HG03521 (cell line): Measurements from ENCODE around the gene ZNF219.

Experiments used
- ATAC-seq: cut with Tn5 transposase; IDR thresholded peaks from one replicate; pipeline ENCODE4 v1.9.1; 2021; ENCODE audit warnings: mild to moderate bottlenecking, moderate library complexity; ENCODE audit not compliant: unreplicated experiment

ZNF219 gene

DNA sequence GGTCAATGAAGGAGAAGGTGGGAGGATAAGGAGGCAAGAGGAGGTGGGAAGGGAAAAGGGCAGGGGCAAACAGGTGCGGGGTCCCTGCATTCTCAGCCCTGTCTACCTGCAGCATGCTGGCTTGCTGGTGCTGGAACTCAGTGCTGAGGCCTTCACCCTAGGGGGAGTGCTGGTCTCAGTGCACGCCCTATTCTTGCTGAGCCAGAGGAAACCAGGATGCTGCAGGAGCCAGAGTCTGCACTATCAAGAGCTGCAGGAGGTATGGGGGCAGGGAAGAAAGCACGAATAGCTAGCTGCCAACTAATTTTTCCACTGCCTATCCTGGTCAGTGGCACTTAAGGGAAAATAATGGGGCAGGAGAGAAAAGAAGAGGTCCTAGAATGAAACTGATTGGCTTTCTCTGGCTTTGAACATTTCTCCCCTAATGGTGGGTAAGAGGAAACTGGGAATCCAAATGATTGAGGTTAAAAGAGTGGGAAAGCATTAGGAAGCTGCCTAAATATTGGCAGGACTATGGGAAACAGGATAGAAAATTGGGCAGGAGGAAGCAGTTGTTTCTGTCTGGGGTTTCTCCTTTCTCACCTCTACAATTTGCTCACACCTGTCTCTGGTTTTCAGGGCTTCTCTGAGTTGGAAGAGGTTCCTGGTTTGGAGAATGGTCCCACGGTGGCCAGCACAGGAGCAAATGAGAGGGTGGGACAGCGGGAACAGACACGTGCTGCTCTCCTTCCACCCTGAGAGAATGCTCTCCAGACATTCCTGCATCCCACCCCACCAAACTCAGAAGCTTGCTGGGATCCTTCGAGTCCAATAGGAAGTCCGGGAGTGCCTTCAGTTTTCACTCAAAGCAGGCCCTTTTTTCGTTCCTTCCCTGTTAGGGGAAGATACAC, 4.3 kb upstream of the ZNF219 start:
- no peak for ATAC-seq

DNA sequence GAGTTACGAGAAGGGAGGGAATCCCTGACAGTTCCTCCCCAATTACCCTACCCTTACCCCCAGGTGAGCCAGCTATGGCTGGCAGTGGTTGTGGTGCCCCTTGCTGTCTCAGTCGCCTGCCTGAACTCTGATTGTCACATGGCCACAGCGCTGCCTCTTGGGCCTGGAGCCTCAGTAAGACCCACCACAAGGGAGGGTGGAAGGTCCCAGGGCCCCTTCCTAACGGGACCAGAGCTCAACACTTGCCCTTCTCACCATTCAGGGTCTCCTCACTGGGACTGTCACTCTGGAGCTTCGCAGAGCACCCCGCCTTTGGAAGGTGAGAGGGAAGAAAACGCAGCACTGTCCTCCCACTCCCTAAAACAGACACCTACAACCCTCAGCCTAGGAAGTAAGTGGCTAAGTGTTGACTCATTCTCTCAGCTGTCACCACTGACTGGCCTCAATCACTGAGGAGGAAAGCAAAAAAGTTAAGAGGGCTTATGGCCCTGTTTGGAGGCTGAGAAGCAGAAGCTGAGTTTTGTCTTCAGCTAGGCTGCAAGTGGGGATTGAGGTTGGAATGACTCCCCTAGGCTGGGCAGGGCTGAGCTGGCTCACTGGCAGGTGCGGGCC, 3.5 kb upstream of the ZNF219 start:
- ATAC-seq: no peak

DNA sequence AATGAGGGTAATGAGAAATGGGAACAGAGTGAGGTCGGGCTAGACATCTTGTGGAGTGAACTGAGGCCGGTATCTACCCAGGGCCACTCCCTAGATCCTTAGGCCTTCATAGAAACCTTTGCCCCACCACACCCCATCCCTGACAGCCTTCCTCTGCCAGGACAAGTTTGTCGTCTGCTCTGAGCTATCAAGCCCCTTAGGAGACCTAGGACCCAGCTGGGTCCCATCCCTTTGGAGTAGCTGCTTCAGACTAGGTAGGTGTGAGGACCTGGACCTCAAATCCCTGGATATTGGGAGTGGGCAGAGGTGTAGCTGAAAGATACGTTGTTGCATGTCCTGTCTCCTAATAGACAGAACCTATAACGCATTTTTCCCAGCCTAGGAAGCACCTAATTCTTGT, 2.5 kb upstream of the ZNF219 start, which contains the start of gene TMEM253:
TMEM253 (plus strand) TSS at position 136 of the 400 bp plus-strand sequence. CDS start 278 bp downstream, outside the sequence.
- ATAC-seq: no peak

- no peak for ATAC-seq
These were observed 1.1 kb upstream of the ZNF219 start for GRCh38 chr14:21099596-21099985.

DNA sequence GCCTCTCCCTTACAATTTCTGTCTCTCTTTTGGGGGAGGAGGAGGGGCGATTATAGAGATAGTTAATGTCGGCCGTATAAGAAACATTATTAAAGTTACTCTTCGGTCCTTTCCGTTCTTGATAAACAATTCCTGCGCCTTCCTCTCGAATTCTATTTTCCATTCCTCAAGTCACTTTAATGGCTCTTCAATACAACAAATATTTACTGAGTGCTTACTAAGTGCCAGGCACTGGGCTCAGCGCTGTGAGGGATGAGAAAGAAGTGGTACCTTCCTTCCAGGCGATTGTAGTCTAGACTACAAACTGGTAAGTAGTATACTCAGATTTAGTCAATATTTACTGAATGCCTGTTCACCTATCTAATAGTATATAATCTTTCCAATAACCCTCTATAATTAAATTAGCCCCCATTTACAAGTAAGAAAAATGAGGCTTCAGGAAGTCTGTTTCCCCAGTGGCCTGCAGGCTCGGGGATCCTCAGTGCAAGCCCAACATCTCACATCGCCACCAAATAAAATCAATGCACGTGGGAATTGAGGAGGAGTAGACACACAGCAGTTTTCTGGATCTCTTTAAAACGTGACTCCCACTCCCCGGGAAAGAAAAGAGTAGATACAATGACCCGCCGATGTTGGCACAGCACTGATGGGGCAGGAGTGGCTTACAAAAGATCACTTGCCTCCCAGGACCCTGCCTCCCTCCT, 589 bp upstream of the ZNF219 start:
- ATAC-seq: no peak

DNA sequence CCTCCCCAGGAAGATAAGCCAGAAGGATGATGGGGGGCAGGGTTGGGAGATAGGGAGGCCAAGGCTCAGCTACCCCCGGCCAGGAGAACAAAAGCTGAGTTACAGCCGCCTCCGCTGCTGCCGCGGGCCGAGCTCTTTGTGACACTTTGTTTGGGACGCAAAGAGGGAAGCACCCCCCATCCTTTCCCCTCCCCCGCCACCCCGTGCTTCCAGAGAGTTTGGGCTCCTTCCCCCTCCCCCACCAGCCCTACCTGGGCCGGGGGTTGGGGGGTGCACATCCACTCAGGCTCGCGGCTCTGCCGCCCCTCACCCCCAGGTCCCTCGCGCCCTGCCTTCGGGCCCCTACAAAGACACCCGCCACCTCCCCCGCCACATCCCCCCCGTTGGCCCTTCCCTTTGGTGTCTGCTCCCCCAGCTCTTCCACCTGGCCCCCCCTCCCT, 799 bp downstream of the ZNF219 start:
- ATAC-seq: no peak

- ATAC-seq: no peak
These were observed 1.3 kb downstream of the ZNF219 start for GRCh38 chr14:21096978-21097635.

GRCh38 chr14:21096438-21096837, 2.0 kb downstream of the ZNF219 start:
- ATAC-seq: no peak

DNA sequence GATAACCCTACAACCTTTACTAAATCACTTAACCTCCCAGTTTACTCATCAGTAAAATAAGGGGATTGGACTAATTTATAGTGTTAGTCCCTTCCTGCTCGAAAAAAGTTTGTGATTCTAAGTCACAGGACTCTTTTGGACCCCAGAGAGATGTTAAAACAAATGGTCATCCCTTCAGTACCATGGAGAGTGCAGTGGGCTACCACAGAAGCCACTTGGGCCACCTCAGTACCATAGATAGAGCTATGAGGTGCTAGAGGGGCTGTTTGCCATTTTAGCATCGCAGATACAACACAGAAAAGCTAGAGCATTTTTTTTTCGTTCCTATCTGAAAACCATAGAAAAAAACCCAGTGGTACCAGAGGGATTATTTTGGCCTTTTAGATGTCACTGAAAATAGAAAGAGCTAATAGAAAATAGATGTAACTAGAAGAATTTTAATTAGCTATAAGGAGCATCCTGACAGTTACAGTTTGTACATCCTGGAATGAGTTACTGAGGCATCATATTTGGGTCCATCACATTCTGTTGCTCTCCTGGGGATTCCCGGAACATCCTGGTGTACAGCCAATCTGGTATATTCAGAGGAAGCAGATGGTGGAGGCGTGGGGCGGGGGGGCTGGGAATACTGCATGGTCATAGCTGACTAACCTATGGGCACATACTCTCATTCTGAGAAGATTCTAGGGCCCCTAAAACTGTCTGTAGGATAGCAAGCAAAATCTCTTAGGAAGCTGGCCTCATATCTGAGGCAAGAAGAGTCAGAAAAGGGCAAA, 2.8 kb downstream of the ZNF219 start:
- no peak for ATAC-seq

DNA sequence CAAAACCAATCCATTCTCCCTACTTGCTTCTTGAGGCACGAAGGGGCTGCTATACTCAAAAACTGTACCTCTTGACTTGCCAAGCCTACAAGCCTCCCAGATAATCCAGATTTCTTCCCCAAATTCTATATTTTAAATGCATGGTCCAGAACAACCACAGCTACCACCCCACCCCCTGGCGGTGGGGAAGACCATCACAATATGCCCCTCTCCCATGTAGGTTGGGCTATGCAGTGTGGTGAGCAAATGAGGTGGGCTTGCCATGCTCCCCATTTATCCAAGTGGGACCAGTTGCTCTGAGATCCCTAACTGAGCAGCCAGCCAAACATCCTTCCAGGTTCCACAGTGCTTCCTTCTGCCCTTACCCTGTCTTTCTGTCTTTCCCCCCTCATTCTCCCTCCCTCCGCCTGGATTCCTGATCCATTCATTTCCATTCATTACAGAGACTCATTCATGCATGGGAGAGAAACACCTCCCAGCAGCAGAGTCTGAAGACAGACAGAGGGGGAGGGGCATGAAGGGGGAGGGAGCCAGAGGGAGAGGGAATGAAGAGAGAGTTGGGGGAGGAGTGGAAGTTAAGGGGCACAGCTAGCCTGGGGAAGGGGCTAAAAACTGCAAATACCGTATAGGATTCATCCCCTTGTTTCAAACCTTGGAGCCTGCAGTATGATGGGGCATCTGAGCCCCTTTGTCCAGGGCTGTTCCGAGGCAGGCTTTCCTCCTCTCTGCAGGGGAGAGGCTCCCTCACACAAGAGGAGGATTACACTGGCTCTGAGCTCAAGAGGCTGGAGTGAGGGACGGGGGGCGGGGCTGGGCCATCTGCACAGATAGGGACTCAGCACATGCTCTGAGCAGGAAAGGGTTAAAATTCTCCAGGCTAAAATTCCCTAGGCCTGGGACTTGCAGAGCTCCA, 4.4 kb downstream of the ZNF219 start:
- ATAC-seq: no peak

GRCh38 chr14:21093018-21093417, 5.4 kb downstream of the ZNF219 start:
- no peak for ATAC-seq

DNA sequence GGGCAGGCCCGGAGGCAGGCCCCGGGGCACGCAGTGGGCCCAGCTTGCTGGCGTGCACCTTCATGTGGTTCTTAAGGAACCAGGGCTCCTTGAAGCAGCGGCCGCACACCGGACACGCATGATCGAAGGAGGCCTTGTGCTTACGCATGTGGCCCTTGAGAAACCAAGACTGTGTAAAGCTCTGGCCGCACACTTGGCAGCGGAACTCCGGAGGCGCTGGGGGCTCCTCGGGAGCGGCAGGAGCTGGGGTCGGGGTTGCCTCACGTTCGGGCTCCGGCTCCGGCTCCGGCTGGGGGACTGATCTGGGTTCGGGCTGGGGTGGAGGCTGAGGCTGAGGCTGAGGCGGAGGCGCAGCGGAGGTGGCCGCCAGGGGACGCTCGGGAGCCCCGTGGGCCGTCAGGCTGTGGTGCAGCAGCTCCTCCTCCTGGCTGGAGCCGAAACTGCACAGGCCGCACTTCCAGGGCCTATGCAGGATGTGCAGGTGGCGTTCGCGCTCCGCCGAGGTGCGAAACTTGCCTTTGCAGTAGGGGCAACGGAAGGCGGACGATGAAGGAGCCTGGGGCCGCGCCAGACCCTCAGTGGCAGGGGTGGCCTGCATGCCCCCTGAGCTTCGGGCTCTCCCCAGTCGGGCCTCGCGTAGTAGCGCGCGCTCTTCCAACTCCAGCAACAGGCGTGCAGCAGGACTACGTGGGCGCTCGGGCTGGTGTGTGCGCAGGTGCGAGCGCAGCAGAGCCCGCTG, 6.0 kb downstream of the ZNF219 start:
- ATAC-seq: peak; percentile 73

DNA sequence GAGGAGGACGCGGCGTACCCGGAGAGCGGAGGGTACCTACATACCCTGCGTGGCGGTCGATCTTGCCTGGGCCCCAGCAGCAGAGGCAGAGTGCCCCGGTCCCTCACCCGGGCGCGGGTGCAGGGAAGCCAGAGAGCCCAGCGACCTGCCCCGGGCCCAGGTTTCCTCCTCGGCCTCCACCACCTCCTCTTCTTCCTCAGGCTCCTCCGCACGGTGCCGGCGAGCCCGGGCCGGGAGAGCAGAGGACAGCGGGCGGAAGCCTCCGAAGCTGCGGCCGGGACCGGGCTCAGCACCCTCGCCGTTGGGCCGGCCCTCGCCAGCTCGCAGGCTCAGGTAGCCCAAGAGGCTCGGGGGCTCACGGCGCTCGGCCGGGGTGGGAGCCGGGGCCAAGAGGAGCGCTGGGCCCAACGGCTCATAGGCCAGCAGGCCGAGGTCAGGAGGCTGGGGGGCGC, 6.6 kb downstream of the ZNF219 start:
- no peak for ATAC-seq

GRCh38 chr14:21090940-21091663, 7.4 kb downstream of the ZNF219 start:
- no peak for ATAC-seq

DNA sequence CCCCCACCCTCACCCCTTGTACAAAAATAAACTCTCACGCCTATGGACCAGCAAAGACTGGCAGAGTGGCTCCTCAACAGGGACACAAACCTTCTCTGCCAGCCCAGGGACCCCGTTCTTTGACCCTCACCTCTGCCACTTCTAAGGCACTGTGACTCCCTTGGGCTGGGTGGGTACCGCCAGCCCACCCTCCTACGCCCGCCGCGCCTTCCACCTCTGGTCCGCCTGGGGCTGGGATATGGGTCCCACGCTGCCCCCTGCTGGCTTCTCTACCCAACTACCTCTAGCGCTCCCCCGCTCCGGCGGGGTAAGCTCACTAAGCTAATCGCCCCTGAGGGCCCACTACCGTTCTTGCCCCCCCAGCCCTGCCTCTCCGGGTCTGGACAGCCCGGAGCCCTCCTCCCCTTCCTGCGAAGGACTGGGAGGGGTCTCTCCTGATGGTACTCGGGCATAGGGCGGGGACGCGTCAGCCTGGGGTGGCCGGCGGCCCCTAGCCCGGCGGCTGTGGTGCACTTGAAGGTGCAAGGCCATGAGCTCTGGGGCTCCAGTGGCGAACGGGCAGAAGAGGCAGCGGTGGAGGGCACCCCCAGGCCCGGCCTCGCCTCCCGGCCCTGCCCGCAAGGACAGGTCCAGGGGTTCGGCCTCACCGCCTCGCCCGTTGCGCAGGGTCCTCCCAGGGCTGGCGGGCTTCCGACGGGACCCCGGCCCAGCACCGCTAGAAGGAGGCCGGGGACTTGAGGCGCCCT, 8.1 kb downstream of the ZNF219 start:
- ATAC-seq: no peak

GRCh38 chr14:21089877-21090193, 8.6 kb downstream of the ZNF219 start:
- no peak for ATAC-seq

DNA sequence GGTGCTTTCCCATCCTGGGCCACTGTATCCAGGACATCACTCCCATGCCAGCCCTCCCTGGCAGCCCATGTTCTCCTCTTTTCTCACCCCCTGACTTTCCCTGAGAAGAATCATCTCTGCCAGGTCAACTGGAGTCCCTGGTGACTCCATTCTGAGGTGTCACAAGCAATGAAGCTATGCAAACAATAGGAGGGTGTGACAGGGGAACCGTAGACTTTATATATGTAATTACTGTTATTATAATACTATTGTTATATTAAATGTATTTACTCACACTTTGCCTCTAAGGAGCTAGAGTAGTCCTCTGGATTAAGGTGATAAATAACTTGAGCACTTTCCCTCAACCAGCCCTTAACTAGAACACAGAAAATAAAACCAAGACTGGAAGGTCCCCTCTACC, 9.2 kb downstream of the ZNF219 start:
- no peak for ATAC-seq
